Thyroid gland (tissue), 4 donors: Measurements from ENCODE around the gene EFNA2. TPM values are rescaled to one million over a fixed set of nuclear protein-coding genes. Genes with fewer than 3 reads are reported as not detected.

Experiments
- DNase-seq, 2 donors: peaks; one replicate each; pipeline ENCODE4 v3.0.0-alpha.2; 2019
- H3K27ac ChIP-seq, 3 donors: fragments of 200-600 bp; sonication (generic); 1 replicate in 2 of 3; 2 replicates in 1 of 3; pipeline ENCODE4 v1.5.1; 2016 to 2019; ENCODE audit warnings: mild to moderate bottlenecking in 1 of 3, moderate library complexity in 1 of 3
- H3K27me3 ChIP-seq: fragments of 200-600 bp; sonication (generic); one replicate; pipeline ENCODE4 v1.5.1; 2019
- H3K36me3 ChIP-seq, 2 donors: fragments of 200-600 bp; sonication (generic); one replicate each; pipeline ENCODE4 v1.5.1; 2016 to 2019
- H3K4me1 ChIP-seq, 2 donors: fragments of 200-600 bp; sonication (generic); one replicate each; pipeline ENCODE4 v1.5.1; 2017 to 2019
- H3K4me3 ChIP-seq, 3 donors: fragments of 200-600 bp; sonication (generic); replicated peaks in 1 of 3; 1 replicate in 2 of 3; 2 replicates in 1 of 3; pipeline ENCODE4 v1.5.1; 2016; ENCODE audit warnings: mild to moderate bottlenecking in 1 of 3
- H3K9me3 ChIP-seq: fragments of 200-600 bp; sonication (generic); one replicate; pipeline ENCODE4 v1.5.1; 2017
- POLR2A ChIP-seq, 2 donors: fragments of 450-650 bp; IDR thresholded peaks; one replicate each; pipeline ENCODE4 v1.6.1; 2017; ENCODE audit warnings: antibody characterized with exemption in 2 of 2, mild to moderate bottlenecking in 2 of 2, moderate library complexity in 1 of 2
- WGBS, 2 donors: methylation state at CpG; one replicate each; pipeline ENCODE4 v1.1.5; 2017; 5-methylcytosine and 5-hydroxymethylcytosine counted together
- intact Hi-C: fragments of 100-400 bp; cut with DNase I; formaldehyde crosslinking; loops from one replicate; pipeline ENCODE4 v1.15.1; 2023
- total RNA-seq, 4 donors: library from RNA; depleted of rRNA; stranded (reverse); fragments of >200 nt; gene quantifications; one replicate each; pipeline ENCODE4 v1.2.3, GENCODE V29; 2016
- TF ChIP-seq, protein P1 (sequence below), 6 experiments: fragments of 200-600 bp in 3 of 6; fragments of 450-650 bp in 3 of 6; sonication (generic) in 3 of 6; IDR thresholded peaks; one replicate each; pipeline ENCODE4 v1.5.1; 2016 to 2019; ENCODE audit warnings: antibody characterized with exemption in 6 of 6, mild to moderate bottlenecking in 2 of 6, inconsistent platforms in 1 of 6, moderate library complexity in 1 of 6

Gene EFNA2
- total RNA-seq, 4 donors from 2014 or later: not detected

- Histone ChIP-seq H3K4me3 (no peak overlapping the region), H3K36me3 (no peaks in the 10 kb centered on the region), H3K4me1 (no peaks in the 10 kb centered on the region), H3K9me3 (no peaks in the 10 kb centered on the region), H3K27ac (no peak overlapping the region), H3K27me3 (no peaks in the 10 kb centered on the region)
- TF ChIP-seq POLR2A (IDR thresholded peaks at IDR 0.05): no peak
- TF ChIP-seq, protein P1, sequence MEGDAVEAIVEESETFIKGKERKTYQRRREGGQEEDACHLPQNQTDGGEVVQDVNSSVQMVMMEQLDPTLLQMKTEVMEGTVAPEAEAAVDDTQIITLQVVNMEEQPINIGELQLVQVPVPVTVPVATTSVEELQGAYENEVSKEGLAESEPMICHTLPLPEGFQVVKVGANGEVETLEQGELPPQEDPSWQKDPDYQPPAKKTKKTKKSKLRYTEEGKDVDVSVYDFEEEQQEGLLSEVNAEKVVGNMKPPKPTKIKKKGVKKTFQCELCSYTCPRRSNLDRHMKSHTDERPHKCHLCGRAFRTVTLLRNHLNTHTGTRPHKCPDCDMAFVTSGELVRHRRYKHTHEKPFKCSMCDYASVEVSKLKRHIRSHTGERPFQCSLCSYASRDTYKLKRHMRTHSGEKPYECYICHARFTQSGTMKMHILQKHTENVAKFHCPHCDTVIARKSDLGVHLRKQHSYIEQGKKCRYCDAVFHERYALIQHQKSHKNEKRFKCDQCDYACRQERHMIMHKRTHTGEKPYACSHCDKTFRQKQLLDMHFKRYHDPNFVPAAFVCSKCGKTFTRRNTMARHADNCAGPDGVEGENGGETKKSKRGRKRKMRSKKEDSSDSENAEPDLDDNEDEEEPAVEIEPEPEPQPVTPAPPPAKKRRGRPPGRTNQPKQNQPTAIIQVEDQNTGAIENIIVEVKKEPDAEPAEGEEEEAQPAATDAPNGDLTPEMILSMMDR (IDR thresholded peaks at IDR 0.05): no peak
- WGBS, 2 donors: 78 to 87% methylated on average over 11 of the region's 19 CpGs
- DNase-seq: no peak
- intact Hi-C loops: loop anchor here (10.0 kb wide), 1 partner anchor 235 kb away; the partner anchor contains the start of gene PLK5
Observed at GRCh38 chr19:1289686-1290025, 4.0 kb downstream of the EFNA2 start.

DNA sequence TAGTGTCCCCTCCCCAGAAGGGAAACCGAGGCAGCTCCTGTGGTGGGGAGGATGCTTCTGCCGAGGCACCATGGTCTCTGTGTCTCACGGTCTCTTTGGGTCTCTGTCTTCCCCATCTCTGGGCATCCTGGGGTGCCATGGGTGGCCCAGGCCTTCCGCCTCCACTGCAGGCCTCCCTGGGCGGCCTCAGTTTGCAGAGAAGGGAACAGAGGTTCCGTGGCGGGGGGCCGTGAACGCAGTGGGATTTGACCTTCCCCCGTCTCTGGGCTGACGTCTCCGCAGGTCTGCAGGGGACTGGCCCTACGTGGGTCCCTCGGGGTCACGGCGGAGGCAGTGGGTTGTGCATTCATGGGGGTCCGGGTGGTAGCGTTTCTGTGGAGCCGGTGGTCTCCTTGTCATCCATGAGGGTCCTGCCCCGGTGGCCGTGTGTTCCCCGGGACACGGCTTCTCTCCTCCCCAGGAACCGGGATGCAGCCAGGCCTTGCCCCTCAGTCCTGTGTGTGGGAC lies 4.6 kb downstream of the EFNA2 start:
- intact Hi-C loops: no loop called here
- no peak for DNase-seq
- H3K27ac ChIP-seq: no peak overlapping the region
- H3K4me1 ChIP-seq: peaks cover 0 to under 1% of the 10 kb centered on the region in 2 donors
- TF ChIP-seq POLR2A (IDR thresholded peaks at IDR 0.05): no peak
- TF ChIP-seq, protein P1 (IDR thresholded peaks at IDR 0.05): no peak
- peaks cover under 1% of the 10 kb centered on the region for H3K27me3 ChIP-seq
- H3K4me3 ChIP-seq: no peak overlapping the region
- no peaks in the 10 kb centered on the region for H3K36me3 ChIP-seq
- no peaks in the 10 kb centered on the region for H3K9me3 ChIP-seq
- 72 to 86% methylated on average over 2 to 13 of the region's 24 CpGs for WGBS, 2 donors

DNA sequence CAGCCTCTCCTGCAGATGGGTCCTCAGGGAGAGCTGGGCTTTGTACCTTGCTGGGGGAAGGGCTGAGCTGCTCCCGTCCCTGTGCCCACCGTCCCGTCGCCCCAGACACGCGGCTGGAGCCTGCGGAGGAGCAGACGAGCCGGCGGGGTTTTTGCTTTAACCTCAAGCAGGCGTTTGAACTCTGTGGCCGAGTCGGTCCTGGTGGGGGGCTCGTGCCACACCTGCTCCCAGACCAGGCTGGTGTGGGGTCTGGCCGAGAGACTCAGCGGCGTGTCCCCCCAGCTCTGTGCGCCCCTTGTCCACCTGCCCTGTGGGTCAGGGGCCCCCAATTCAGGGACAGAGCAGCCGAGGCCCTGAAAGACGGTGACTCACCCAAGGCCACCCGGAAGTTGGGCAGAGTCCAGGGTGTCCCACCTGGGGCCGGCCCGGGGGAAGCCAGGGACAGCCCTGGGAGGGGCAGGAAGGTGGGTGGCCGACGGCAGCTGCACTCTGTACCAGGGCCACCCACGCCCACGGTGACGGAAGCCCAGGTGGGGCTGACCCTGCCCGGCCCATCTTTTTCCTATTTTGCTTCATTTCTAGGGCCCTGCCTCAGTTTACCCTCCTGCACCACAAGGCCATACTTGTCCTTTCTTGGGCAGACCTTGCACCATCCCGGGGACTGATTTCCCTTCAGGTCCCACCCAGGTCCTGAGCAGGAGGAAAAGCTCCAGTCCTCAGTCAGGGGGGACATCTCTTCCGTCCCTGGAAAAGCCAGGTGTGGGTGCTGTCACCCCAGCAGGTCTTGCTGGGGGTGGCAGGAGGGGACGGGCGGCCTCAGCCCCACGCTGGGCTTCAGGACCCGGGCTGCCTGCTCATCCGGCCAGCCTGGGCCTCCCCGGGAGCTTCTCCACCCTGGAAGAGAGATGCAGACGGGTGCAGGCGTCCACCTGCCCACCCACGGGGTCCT lies 5.3 kb downstream of the EFNA2 start:
- H3K27me3 ChIP-seq: peaks cover 4% of the 10 kb centered on the region
- H3K9me3 ChIP-seq: no peaks in the 10 kb centered on the region
- WGBS, 2 donors: 60 to 85% methylated on average over 10 to 30 of the region's 40 CpGs
- H3K4me1 ChIP-seq: peaks cover 3 to 6% of the 10 kb centered on the region in 2 donors
- H3K36me3 ChIP-seq: no peaks in the 10 kb centered on the region
- H3K27ac ChIP-seq: no peak overlapping the region
- intact Hi-C loops: no loop called here
- H3K4me3 ChIP-seq: no peak overlapping the region
- no peak for DNase-seq
- no peak for TF ChIP-seq POLR2A (IDR thresholded peaks at IDR 0.05)
- TF ChIP-seq, protein P1 (IDR thresholded peaks at IDR 0.05): no peak

DNA sequence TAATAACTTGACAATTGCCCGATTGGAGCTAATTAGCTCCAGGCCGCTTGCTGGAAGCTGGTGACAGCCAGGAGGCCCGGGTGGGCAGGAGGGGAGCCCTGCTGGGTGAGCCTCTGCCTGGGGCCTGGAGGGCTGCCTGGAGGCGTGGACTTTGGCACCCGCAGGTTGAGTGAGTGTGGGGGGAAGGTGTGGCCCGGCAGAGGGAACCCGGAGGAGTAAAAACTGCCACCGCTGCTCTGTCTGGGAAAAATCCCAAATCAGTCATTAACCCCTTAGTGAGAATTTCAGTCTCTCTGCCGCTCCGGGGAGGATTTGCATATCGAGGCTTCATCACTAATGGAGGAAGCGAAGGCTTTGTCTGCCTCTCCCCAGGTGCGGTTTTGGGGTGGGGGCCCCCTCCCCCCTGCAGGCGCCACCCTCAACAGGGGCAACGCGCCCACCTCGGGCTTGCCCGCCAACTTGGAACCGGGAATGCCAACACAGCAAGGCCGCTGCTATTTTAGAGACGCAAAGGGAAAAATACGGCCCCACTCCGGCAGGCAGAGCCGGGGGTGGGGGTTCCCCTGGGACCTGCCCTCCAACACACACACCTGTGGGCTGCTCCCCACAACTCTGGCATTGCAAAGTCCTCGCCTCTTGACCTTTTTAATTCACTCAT lies 6.2 kb downstream of the EFNA2 start:
- Histone ChIP-seq H3K4me1 (peaks cover 3 to 6% of the 10 kb centered on the region in 2 donors), H3K4me3 (no peak overlapping the region), H3K27ac (no peak overlapping the region), H3K27me3 (peaks cover 4% of the 10 kb centered on the region), H3K36me3 (no peaks in the 10 kb centered on the region), H3K9me3 (no peaks in the 10 kb centered on the region)
- 66 to 78% methylated on average over 19 to 22 of the region's 25 CpGs for WGBS, 2 donors
- no peak for DNase-seq
- intact Hi-C loops: no loop called here
- no peak for TF ChIP-seq POLR2A (IDR thresholded peaks at IDR 0.05)
- TF ChIP-seq, protein P1 (IDR thresholded peaks at IDR 0.05): no peak
